DOHH2 (cell line): ENCODE data around the gene GATAD2A.

Experiments
- CTCF ChIP-seq: fragments of 200-600 bp; sonication (generic); IDR thresholded peaks from one replicate; pipeline ENCODE4 v1.5.1; 2014; ENCODE audit warnings: antibody characterized with exemption, mild to moderate bottlenecking, low read depth, low read length; ENCODE audit not compliant: poor library complexity, severe bottlenecking
- EZH2phosphoT487 ChIP-seq: fragments of 200-600 bp; sonication (generic); IDR thresholded peaks from 2 replicates; pipeline ENCODE4 v1.6.1; 2017; ENCODE audit warnings: borderline replicate concordance, mild to moderate bottlenecking, antibody characterized with exemption, low read length, moderate library complexity, mixed read lengths

GRCh38 chr19:19460761-19461265 lies 55.3 kb downstream of the GATAD2A start:
- no peak for TF ChIP-seq CTCF
- TF ChIP-seq EZH2phosphoT487 = no peak
